Keratinocyte (primary cell): ENCODE measurements around the gene KCNQ1OT1. TPM values are rescaled to one million over a fixed set of nuclear protein-coding genes. Genes with fewer than 3 reads are reported as not detected.

ENCODE experiments used
- DNase-seq: peaks from one replicate; pipeline ENCODE4 v3.0.0-alpha.2; 2011; ENCODE audit warnings: low read depth, missing footprints, low spot score
- FAIRE-seq: peaks from 2 replicates; lab custom pipeline; 2011; peaks lifted over from hg19 to GRCh38; lab: Jason Lieb, UNC
- H2AFZ ChIP-seq: 2 replicates; pipeline ENCODE4 v1.6.0; 2012; ENCODE audit warnings: low read length, control low read depth, inconsistent platforms; ENCODE audit not compliant: control insufficient read depth
- H3K27ac ChIP-seq: 2 replicates; pipeline ENCODE4 v1.5.1; 2011; ENCODE audit warnings: low read length; ENCODE audit not compliant: control insufficient read depth, insufficient read depth
- H3K27me3 ChIP-seq: 3 replicates; pipeline ENCODE4 v1.6.0; 2011; ENCODE audit warnings: low read length; ENCODE audit not compliant: control insufficient read depth, insufficient read depth; ENCODE audit errors: extremely low read depth
- H3K36me3 ChIP-seq, 2 experiments: 2 replicates in 1 of 2; 3 replicates in 1 of 2; pipeline ENCODE4 v1.5.1; 2011; ENCODE audit warnings: low read length in 2 of 2, mild to moderate bottlenecking in 1 of 2; ENCODE audit not compliant: control insufficient read depth in 2 of 2, insufficient read depth in 2 of 2; ENCODE audit errors: extremely low read depth in 1 of 2
- H3K4me1 ChIP-seq: 3 replicates; pipeline ENCODE4 v1.5.1; 2011; ENCODE audit warnings: low read length; ENCODE audit not compliant: control insufficient read depth, insufficient read depth; ENCODE audit errors: extremely low read depth
- H3K4me2 ChIP-seq: 3 replicates; pipeline ENCODE4 v1.6.0; 2011; ENCODE audit warnings: low read depth, low read length; ENCODE audit not compliant: control insufficient read depth, insufficient read depth; ENCODE audit errors: extremely low read depth
- H3K4me3 ChIP-seq, 3 experiments: fragments of 200-600 bp in 1 of 3; sonication (generic) in 1 of 3; 2 replicates in 2 of 3; 3 replicates in 1 of 3; pipeline ENCODE4 v1.5.1; 2011 to 2016; ENCODE audit warnings: low read length in 3 of 3, mild to moderate bottlenecking in 3 of 3, control low read depth in 2 of 3, inconsistent platforms in 1 of 3, low read depth in 1 of 3, mixed read lengths in 1 of 3, mixed run types in 1 of 3, moderate library complexity in 1 of 3; ENCODE audit not compliant: control insufficient read depth in 2 of 3, insufficient read depth in 2 of 3; ENCODE audit errors: extremely low read depth in 1 of 3
- H3K79me2 ChIP-seq: 2 replicates; pipeline ENCODE4 v1.6.0; 2012; ENCODE audit warnings: low read length; ENCODE audit not compliant: control insufficient read depth, insufficient read depth
- H3K9ac ChIP-seq: 3 replicates; pipeline ENCODE4 v1.6.0; 2011; ENCODE audit warnings: low read length; ENCODE audit not compliant: control insufficient read depth, insufficient read depth; ENCODE audit errors: extremely low read depth
- H3K9me1 ChIP-seq: 3 replicates; pipeline ENCODE4 v1.6.0; 2011; ENCODE audit warnings: low read length; ENCODE audit not compliant: control insufficient read depth, insufficient read depth; ENCODE audit errors: extremely low read depth
- H3K9me3 ChIP-seq: 2 replicates; pipeline ENCODE4 v1.5.1; 2012; ENCODE audit warnings: low read depth, low read length; ENCODE audit not compliant: control insufficient read depth
- H4K20me1 ChIP-seq: 3 replicates; pipeline ENCODE4 v1.6.0; 2011; ENCODE audit warnings: low read length; ENCODE audit not compliant: control insufficient read depth, insufficient read depth; ENCODE audit errors: extremely low read depth
- EZH2 ChIP-seq: IDR thresholded peaks from one replicate; pipeline ENCODE4 v1.6.1; 2012; ENCODE audit warnings: inconsistent platforms, mild to moderate bottlenecking, low read length, moderate library complexity
- dilution Hi-C: fragments of 300-500 bp; cut with MboI; formaldehyde crosslinking; loops from one replicate; pipeline ENCODE4 v1.7.0; 2020; ENCODE audit warnings: low sequenced_read_pairs; ENCODE audit not compliant: extremely low pct_ligation_motif_present
- polyA plus RNA-seq, 5 experiments: library from polyadenylated mRNA; depleted of rRNA in 3 of 5; stranded (reverse) in 3 of 5; stranded (forward) in 1 of 5; unstranded in 1 of 5; fragments of >200 nt; gene quantifications; 1 replicate in 1 of 5; 2 replicates in 3 of 5; 3 replicates in 1 of 5; pipeline versions ENCODE4 v1.2.1 to v1.2.3, GENCODE V29; 2011 to 2012; ENCODE audit warnings: missing spikeins in 2 of 5, low read depth in 1 of 5, low replicate concordance in 1 of 5
- TF ChIP-seq, protein P1 (sequence below), 3 experiments: IDR thresholded peaks in 1 of 3; conservative IDR thresholded peaks in 1 of 3; optimal IDR thresholded peaks in 1 of 3; 2 replicates in 2 of 3; 3 replicates in 1 of 3; pipeline versions ENCODE3 to v1.5.1; 2011; ENCODE audit warnings: low read length in 3 of 3, mild to moderate bottlenecking in 3 of 3, moderate library complexity in 2 of 3, control low read depth in 1 of 3, inconsistent platforms in 1 of 3; ENCODE audit not compliant: insufficient read depth in 2 of 3; ENCODE audit errors: extremely low read depth in 1 of 3

KCNQ1OT1 gene
- polyA plus RNA-seq, 1 donor (not counting 4 experiments of a cell fraction or from before 2014, with no cell fraction given) = 0.07 TPM

DNA sequence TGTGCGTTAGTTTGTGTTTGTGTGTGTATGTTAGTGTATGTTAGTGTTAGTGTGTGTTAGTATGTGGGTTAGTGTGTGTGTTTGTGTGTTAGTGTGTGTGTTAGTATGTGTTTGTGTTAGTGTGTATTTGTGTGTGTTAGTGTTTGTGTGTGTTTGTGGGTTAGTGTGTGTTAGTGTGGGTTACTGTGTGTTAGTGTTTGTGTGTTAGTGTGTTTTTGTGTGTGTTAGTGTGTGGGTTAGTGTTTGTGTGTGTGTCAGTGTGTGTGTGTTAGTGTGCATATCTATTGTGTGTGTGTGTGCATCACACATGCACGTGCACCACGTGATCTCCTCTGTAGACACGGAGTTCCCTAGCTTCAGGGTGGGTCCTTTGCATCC, 115.4 kb downstream of the KCNQ1OT1 start:
- dilution Hi-C loops = no loop called here
- H3K27me3 ChIP-seq = peaks cover 2% of the 10 kb centered on the region
- H3K4me1 ChIP-seq = no peaks in the 10 kb centered on the region

DNA sequence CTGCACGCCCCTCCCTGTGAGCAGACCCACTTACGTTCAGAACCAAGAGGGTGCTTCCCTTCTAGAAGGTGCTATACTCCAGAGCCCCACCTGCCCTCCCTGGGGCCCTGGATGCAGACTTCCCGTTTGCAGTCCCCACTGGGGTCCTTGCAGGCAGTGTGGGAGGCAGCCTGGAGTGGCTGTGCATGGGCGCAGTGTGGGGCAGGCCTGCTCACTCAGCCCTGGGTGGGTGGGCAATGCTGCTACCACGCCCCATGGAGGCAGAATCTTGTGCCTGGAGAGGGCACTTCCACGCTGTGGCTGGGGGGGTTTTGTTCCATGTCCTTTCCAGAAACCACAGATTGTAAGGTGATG, 116.2 kb downstream of the KCNQ1OT1 start:
- FAIRE-seq (no peak), DNase-seq (no peak)
- H3K4me2 ChIP-seq = no peak overlapping the region
- no peaks in the 10 kb centered on the region for H3K9me1 ChIP-seq
- dilution Hi-C loops = no loop called here
- no peak overlapping the region for H2AFZ ChIP-seq
- H3K9ac ChIP-seq = no peak overlapping the region
- no peaks in the 10 kb centered on the region for H3K4me1 ChIP-seq
- H3K79me2 ChIP-seq = no peaks in the 10 kb centered on the region
- H3K27me3 ChIP-seq = no peaks in the 10 kb centered on the region
- H3K9me3 ChIP-seq = no peaks in the 10 kb centered on the region
- no peaks in the 10 kb centered on the region for H4K20me1 ChIP-seq
- H3K4me3 ChIP-seq = no peak overlapping the region
- TF ChIP-seq, protein P1, sequence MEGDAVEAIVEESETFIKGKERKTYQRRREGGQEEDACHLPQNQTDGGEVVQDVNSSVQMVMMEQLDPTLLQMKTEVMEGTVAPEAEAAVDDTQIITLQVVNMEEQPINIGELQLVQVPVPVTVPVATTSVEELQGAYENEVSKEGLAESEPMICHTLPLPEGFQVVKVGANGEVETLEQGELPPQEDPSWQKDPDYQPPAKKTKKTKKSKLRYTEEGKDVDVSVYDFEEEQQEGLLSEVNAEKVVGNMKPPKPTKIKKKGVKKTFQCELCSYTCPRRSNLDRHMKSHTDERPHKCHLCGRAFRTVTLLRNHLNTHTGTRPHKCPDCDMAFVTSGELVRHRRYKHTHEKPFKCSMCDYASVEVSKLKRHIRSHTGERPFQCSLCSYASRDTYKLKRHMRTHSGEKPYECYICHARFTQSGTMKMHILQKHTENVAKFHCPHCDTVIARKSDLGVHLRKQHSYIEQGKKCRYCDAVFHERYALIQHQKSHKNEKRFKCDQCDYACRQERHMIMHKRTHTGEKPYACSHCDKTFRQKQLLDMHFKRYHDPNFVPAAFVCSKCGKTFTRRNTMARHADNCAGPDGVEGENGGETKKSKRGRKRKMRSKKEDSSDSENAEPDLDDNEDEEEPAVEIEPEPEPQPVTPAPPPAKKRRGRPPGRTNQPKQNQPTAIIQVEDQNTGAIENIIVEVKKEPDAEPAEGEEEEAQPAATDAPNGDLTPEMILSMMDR (optimal IDR thresholded peaks at IDR 0.05 in 1 of 3, IDR thresholded peaks at IDR 0.05 in 1 of 3, conservative IDR thresholded peaks at IDR 0.05 in 1 of 3; ENCODE audit: extremely low read depth in 1 of 3, insufficient read depth in 2 of 3, low read length in 3 of 3) = no peak
- TF ChIP-seq EZH2 = no peak
- no peak overlapping the region for H3K27ac ChIP-seq
- no peaks in the 10 kb centered on the region for H3K36me3 ChIP-seq

More for the DNA sequence above, 115.4 kb downstream of the KCNQ1OT1 start:
- DNase-seq (no peak), FAIRE-seq (no peak)
- Histone ChIP-seq H3K4me2 (no peak overlapping the region), H4K20me1 (no peaks in the 10 kb centered on the region), H3K9me1 (no peaks in the 10 kb centered on the region), H3K36me3 (no peaks in the 10 kb centered on the region), H3K79me2 (no peaks in the 10 kb centered on the region), H3K27ac (no peak overlapping the region), H3K4me3 (no peak overlapping the region), H3K9ac (no peak overlapping the region), H3K9me3 (no peaks in the 10 kb centered on the region), H2AFZ (no peak overlapping the region)
- TF ChIP-seq, protein P1 (optimal IDR thresholded peaks at IDR 0.05 in 1 of 3, IDR thresholded peaks at IDR 0.05 in 1 of 3, conservative IDR thresholded peaks at IDR 0.05 in 1 of 3; ENCODE audit: extremely low read depth in 1 of 3, insufficient read depth in 2 of 3, low read length in 3 of 3) = no peak
